Brain microvascular endothelial cell (primary cell): ENCODE measurements around the gene IWS1.
"Not testable (repeated sequence)": the region's sequence is repeated elsewhere in the genome, so short reads cannot be mapped to it uniquely, and the experiment has no call there.

Source experiments
- DNase-seq: peaks from one replicate; pipeline ENCODE4 v3.0.0-alpha.2; 2020
- H3K27ac ChIP-seq: fragments of 250-450 bp; sonication (Bioruptor Pico); 2 replicates; pipeline ENCODE4 v1.5.1; 2020; ENCODE audit warnings: mild to moderate bottlenecking, moderate library complexity
- H3K27me3 ChIP-seq: fragments of 250-450 bp; sonication (Bioruptor Pico); replicated peaks from 2 replicates; pipeline ENCODE4 v1.5.1; 2020; ENCODE audit warnings: mild to moderate bottlenecking
- H3K36me3 ChIP-seq: fragments of 250-450 bp; sonication (Bioruptor Pico); replicated peaks from 2 replicates; pipeline ENCODE4 v1.5.1; 2020; ENCODE audit warnings: mild to moderate bottlenecking
- H3K4me3 ChIP-seq: 2 replicates; pipeline ENCODE4 v1.5.1; 2011; ENCODE audit warnings: low read depth, mild to moderate bottlenecking, control low read depth, low read length, moderate library complexity
- CTCF ChIP-seq: IDR thresholded peaks from 2 replicates; pipeline ENCODE4 v1.5.1; 2011; ENCODE audit warnings: low read depth, mild to moderate bottlenecking, moderate library complexity, low read length, control low read depth, inconsistent platforms; ENCODE audit errors: missing control alignments
- in situ Hi-C: cut with HindIII; loops from 2 replicates; pipeline ENCODE4 v1.10.0; 2017; ENCODE audit warnings: low sequenced_read_pairs, low pct_ligation_motif_present

IWS1 gene

GRCh38 chr2:127545796-127546195, 19.5 kb upstream of the IWS1 start:
- DNase-seq, result no peak
- Histone ChIP-seq H3K36me3 (no peaks in the 10 kb centered on the region), H3K27me3 (peaks cover 5% of the 10 kb centered on the region), H3K4me3 (no peak overlapping the region), H3K27ac (no peak overlapping the region)
- no peak for TF ChIP-seq CTCF
- in situ Hi-C loops, result no loop called here

GRCh38 chr2:127545189-127545588, 18.9 kb upstream of the IWS1 start:
- H3K4me3 ChIP-seq, result no peak overlapping the region
- DNase-seq, result no peak
- no peaks in the 10 kb centered on the region for H3K36me3 ChIP-seq
- H3K27ac ChIP-seq, result no peak overlapping the region
- in situ Hi-C loops, result no loop called here
- TF ChIP-seq CTCF, result no peak
- H3K27me3 ChIP-seq, result peaks cover 5% of the 10 kb centered on the region

GRCh38 chr2:127543013-127543501, 16.8 kb upstream of the IWS1 start:
- H3K4me3 ChIP-seq, in situ Hi-C loops, H3K27ac ChIP-seq, H3K36me3 ChIP-seq, DNase-seq, H3K27me3 ChIP-seq: not testable (repeated sequence)

- no peak for TF ChIP-seq CTCF
- H3K27ac ChIP-seq, result no peak overlapping the region
- peaks cover 5% of the 10 kb centered on the region for H3K27me3 ChIP-seq
- no peaks in the 10 kb centered on the region for H3K36me3 ChIP-seq
- no peak for DNase-seq
- H3K4me3 ChIP-seq, result no peak overlapping the region
- in situ Hi-C loops, result no loop called here
Measured at GRCh38 chr2:127542231-127542630, 15.9 kb upstream of the IWS1 start.

- in situ Hi-C loops, result no loop called here
- no peaks in the 10 kb centered on the region for H3K36me3 ChIP-seq
- TF ChIP-seq CTCF, result no peak
- H3K27me3 ChIP-seq, result peaks cover 5% of the 10 kb centered on the region
- no peak overlapping the region for H3K27ac ChIP-seq
- DNase-seq, result no peak
- no peak overlapping the region for H3K4me3 ChIP-seq
Measured at GRCh38 chr2:127541809-127542208, 15.5 kb upstream of the IWS1 start.

- peaks cover 3% of the 10 kb centered on the region for H3K27me3 ChIP-seq
- H3K36me3 ChIP-seq, result no peaks in the 10 kb centered on the region
- in situ Hi-C loops, result no loop called here
- H3K4me3 ChIP-seq, result no peak overlapping the region
- no peak for TF ChIP-seq CTCF
- no peak for DNase-seq
- H3K27ac ChIP-seq, result no peak overlapping the region
Measured at GRCh38 chr2:127537644-127538043, 11.4 kb upstream of the IWS1 start.
